ENCODE results near the gene STX4.
"Not testable (repeated sequence)": the region's sequence is repeated elsewhere in the genome, so short reads cannot be mapped to it uniquely, and the experiment has no call there.

Gene STX4

GRCh38 chr16:31004658-31005057 is 28.7 kb upstream of the STX4 start:
- no peak for FAIRE-seq
- no peak for TF ChIP-seq POLR2A (IDR thresholded peaks at IDR 0.05; ENCODE audit: low read depth, low read length)
- no peak for DNase-seq (ENCODE audit: insufficient read length, low spot score)

DNA sequence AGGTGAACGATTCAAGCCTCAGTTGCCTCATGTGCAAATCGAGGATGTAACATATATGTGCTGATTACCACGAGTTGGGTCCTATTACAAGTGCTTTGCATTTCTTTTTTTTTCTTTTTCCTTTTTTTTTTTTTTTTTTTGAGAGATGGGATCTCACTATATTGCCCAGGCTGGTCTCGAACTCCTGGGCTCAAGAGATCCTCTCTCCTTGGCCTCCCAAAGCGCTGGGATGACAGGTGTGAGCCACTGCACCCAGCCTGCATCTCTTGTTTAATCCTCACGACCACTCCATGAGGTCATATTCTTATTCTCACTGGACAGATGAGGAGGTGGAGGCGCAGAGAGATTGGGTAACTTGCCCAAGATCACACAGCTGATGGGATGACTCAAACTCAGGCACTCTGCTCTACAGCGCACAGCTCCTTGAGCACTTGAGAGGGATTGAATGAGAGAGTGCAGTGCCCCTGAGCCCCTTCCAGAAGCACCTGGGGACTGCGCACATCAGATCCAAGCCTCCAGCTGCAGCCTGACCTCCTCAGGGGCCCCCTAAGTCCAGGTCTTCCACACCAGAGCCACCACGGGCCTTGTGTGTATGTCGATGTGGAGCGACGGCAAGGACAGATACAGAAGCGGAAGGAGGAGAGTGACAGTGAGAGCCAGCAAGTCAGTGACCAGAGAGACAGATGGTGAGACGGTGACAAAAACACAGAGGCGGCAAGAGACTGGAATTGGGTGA is 27.8 kb upstream of the STX4 start:
- no peak for FAIRE-seq
- DNase-seq (ENCODE audit: insufficient read length, low spot score), result no peak

DNA sequence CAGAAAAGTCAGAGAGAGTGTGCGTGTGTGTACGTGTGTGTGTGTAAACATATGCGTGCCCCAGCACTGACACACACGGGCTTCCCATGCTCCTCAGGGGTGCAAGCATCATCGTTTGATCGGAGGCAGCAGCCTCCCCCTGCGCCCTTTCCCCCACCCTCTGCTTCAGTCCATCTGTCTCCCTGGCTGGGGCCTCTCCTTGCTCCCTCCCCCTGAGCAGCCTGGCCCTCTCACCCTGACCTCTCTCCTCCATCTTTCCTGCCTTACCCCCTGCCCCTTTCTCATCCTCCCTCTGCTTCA is 27.3 kb upstream of the STX4 start:
- no peak for FAIRE-seq
- TF ChIP-seq POLR2A (IDR thresholded peaks at IDR 0.05; ENCODE audit: low read depth, low read length), result no peak
- DNase-seq (ENCODE audit: insufficient read length, low spot score), result no peak

More for the DNA sequence above, 27.8 kb upstream of the STX4 start:
- TF ChIP-seq POLR2A (IDR thresholded peaks at IDR 0.05; ENCODE audit: low read depth, low read length), result no peak

DNA sequence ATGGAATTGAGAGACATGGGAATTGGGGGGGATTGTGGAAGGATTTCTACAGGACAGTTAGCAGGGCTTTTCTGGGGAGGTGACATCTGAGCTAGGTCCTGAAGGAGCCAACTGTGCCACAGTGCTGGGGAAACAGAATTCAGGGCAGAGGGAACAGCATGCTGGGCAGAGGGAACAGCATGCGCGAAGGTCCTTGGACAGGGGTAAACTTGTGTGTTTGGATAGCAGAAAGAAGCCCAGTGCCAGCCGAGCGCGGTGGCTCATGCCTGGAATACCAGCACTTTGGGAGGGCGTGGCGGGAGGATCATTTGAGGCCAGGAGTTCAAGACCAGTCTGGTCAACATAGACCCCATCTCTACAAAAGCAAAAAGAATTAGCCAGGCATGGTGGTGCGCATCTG is 26.8 kb upstream of the STX4 start:
- DNase-seq (ENCODE audit: insufficient read length, low spot score), result no peak
- no peak for FAIRE-seq
- TF ChIP-seq POLR2A (IDR thresholded peaks at IDR 0.05; ENCODE audit: low read depth, low read length), result no peak

GRCh38 chr16:31007684-31008083 is 25.7 kb upstream of the STX4 start:
- no peak for TF ChIP-seq POLR2A (IDR thresholded peaks at IDR 0.05; ENCODE audit: low read depth, low read length)

GRCh38 chr16:31008149-31008548 is 25.2 kb upstream of the STX4 start:
- TF ChIP-seq POLR2A (IDR thresholded peaks at IDR 0.05; ENCODE audit: low read depth, low read length), result no peak
- DNase-seq (ENCODE audit: insufficient read length, low spot score) (peak; percentile 96), FAIRE-seq (no peak)

More at GRCh38 chr16:31007684-31008083, 25.7 kb upstream of the STX4 start:
- DNase-seq (ENCODE audit: insufficient read length, low spot score) (no peak), FAIRE-seq (no peak)

DNA sequence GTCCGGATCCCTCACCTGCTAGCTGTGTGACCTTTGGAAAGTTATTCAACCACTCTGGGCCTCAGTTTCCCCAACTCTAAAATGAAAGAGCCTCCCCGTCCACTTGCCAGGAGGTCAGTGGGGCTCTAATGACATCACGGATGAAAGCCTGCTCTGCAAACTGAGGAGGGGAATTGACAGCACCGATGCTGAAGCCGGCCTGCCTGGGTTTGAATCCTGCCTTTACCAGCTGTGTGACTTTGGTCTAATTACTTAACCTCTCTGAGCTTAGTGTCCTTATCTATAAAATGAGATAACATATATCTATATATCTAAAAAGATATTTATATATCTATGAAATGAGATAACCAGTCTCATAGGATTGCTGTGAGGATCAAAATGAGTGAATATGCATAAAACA is 24.8 kb upstream of the STX4 start:
- DNase-seq (ENCODE audit: insufficient read length, low spot score) (no peak), FAIRE-seq (no peak)
- TF ChIP-seq POLR2A (IDR thresholded peaks at IDR 0.05; ENCODE audit: low read depth, low read length), result no peak

GRCh38 chr16:31009120-31009519 is 24.2 kb upstream of the STX4 start:
- FAIRE-seq (no peak), DNase-seq (ENCODE audit: insufficient read length, low spot score) (no peak)
- TF ChIP-seq POLR2A (IDR thresholded peaks at IDR 0.05; ENCODE audit: low read depth, low read length), result no peak

GRCh38 chr16:31009894-31010584 is 23.3 kb upstream of the STX4 start:
- DNase-seq (ENCODE audit: insufficient read length, low spot score) (no peak), FAIRE-seq (no peak)
- no peak for TF ChIP-seq POLR2A (IDR thresholded peaks at IDR 0.05; ENCODE audit: low read depth, low read length)

- no peak for FAIRE-seq
These were observed 22.6 kb upstream of the STX4 start, which contains the start of gene STX1B for GRCh38 chr16:31010585-31011325. TSS of gene STX1B (minus strand) at chr16:31010638. CDS start at chr16:31010396, 242 bp downstream.

GRCh38 chr16:31011815-31012214 is 21.5 kb upstream of the STX4 start:
- not testable (repeated sequence) for DNase-seq (ENCODE audit: insufficient read length, low spot score); FAIRE-seq

More at GRCh38 chr16:31010585-31011325, 22.6 kb upstream of the STX4 start, which contains the start of gene STX1B:
- DNase-seq (ENCODE audit: insufficient read length, low spot score), result no peak
- TF ChIP-seq POLR2A (IDR thresholded peaks at IDR 0.05; ENCODE audit: low read depth, low read length), result 0 out of 2 replicates have a peak, but pooled peaks have one; percentile 12

- FAIRE-seq; DNase-seq (ENCODE audit: insufficient read length, low spot score): not testable (repeated sequence)
These were observed 20.1 kb upstream of the STX4 start for GRCh38 chr16:31013292-31013691.

- FAIRE-seq, result no peak
- DNase-seq (ENCODE audit: insufficient read length, low spot score), result no peak
- TF ChIP-seq POLR2A (IDR thresholded peaks at IDR 0.05; ENCODE audit: low read depth, low read length), result no peak
These were observed 17.3 kb upstream of the STX4 start for GRCh38 chr16:31016018-31016417.

- FAIRE-seq; DNase-seq (ENCODE audit: insufficient read length, low spot score): not testable (repeated sequence)
These were observed 15.6 kb upstream of the STX4 start for GRCh38 chr16:31017756-31018155.
